ENCODE measurements around the gene KRTAP2-2. TPM values are rescaled to one million over a fixed set of nuclear protein-coding genes. Genes with fewer than 3 reads are reported as not detected.
A peak's percentile ranks its signal among the peaks of the same experiment; 100 is the strongest.

Gene KRTAP2-2
- total and polyA plus RNA-seq, 2 of the 13 experiments (the other 11 are each of a cell fraction or from before 2014, with no cell fraction given): not detected

- TF ChIP-seq ELF3 (CRISPR knock-in tag; IDR thresholded peaks at IDR 0.05): peak; percentile 39; the same call in 1 of the 2 replicates
- TF ChIP-seq TEF (CRISPR knock-in tag; IDR thresholded peaks at IDR 0.05): no peak
- peak; percentile 53 for TF ChIP-seq TEAD3 (CRISPR knock-in tag; optimal IDR thresholded peaks at IDR 0.05; ENCODE audit: borderline replicate concordance)
- no peak for TF ChIP-seq MAFF (IDR thresholded peaks at IDR 0.05; ENCODE audit: low read depth, low read length)
- TF ChIP-seq HNF4G (IDR thresholded peaks at IDR 0.05; ENCODE audit: borderline replicate concordance, low read depth, low read length): no peak
- no peak for TF ChIP-seq HNF4G (CRISPR knock-in tag; IDR thresholded peaks at IDR 0.05; ENCODE audit: borderline replicate concordance, low read depth)
- 0 out of 2 replicates have a peak, but pooled peaks have one; percentile 33 for TF ChIP-seq ZBTB21 (CRISPR knock-in tag; IDR thresholded peaks at IDR 0.05)
- TF ChIP-seq NR2F6 (IDR thresholded peaks at IDR 0.05): no peak
- peak; percentile 30; the same call in 1 of the 2 replicates for TF ChIP-seq NR2F6 (CRISPR knock-in tag; IDR thresholded peaks at IDR 0.05)
- TF ChIP-seq CC2D1A (CRISPR knock-in tag; IDR thresholded peaks at IDR 0.05): no peak
- TF ChIP-seq TBX3 (IDR thresholded peaks at IDR 0.05; ENCODE audit: borderline replicate concordance): no peak
- TF ChIP-seq MAX (IDR thresholded peaks at IDR 0.05): no peak
Measured at GRCh38 chr17:41020336-41020735, 34.7 kb downstream of the KRTAP2-2 start (continued).

- CTCF ChIA-PET (ENCODE audit: low intra/inter-chr PET ratio, low total read pairs): no interaction called here
- in situ Hi-C loops (cut with HindIII; ENCODE audit: extremely low pct_ligation_motif_present, low pct_unique_long_range_greater_than_20kb): no loop called here
- H3K4me1 ChIP-seq (ENCODE audit: insufficient read depth, low read length): peaks cover 34% of the 10 kb centered on the region
- H3K27me3 ChIP-seq (ENCODE audit: control insufficient read depth in 1 of 2, insufficient read depth in 2 of 2, low read length in 2 of 2): no peaks in the 10 kb centered on the region
- H3K9me3 ChIP-seq (ENCODE audit: low read length): no peaks in the 10 kb centered on the region; the same call in 1 of the 2 replicates
- intact Hi-C loops (cut with micrococcal nuclease; ENCODE audit: unreplicated experiment): no loop called here
- H3K27ac ChIP-seq (ENCODE audit: extremely low read length, insufficient read depth, low read length): no peak overlapping the region
- POLR2A ChIA-PET: interaction anchor here (1.3 kb wide), 1 partner anchor 10 kb away, joined by 4 read pairs; no protein-coding TSS in a partner anchor
- H3K36me3 ChIP-seq (replicated peaks in 1 of 2; ENCODE audit: control insufficient read depth in 1 of 2, insufficient read depth in 2 of 2, low read length in 2 of 2): no peaks in the 10 kb centered on the region
- no peaks in the 10 kb centered on the region for H4K20me1 ChIP-seq (ENCODE audit: insufficient read depth, low read length)
- no peak overlapping the region for H3K4me3 ChIP-seq (replicated peaks in 1 of 3; ENCODE audit: insufficient read depth in 1 of 3, low read depth in 2 of 3, low read length in 3 of 3)
- H3K4me2 ChIP-seq (ENCODE audit: low read depth, low read length): no peak overlapping the region
- FAIRE-seq (no peak), DNase-seq (ENCODE audit: low spot score) (no peak), ATAC-seq (no peak)
- WGBS (ENCODE audit: low lambda C conversion rate): 96% methylated on average over 3 of the region's 3 CpGs
- no peak overlapping the region for H3K9ac ChIP-seq (ENCODE audit: insufficient read depth, low read depth, low read length)
- H3K79me2 ChIP-seq (ENCODE audit: insufficient read depth, low read length): no peaks in the 10 kb centered on the region
- H2AFZ ChIP-seq (ENCODE audit: low read length): no peak overlapping the region
- BruUV-seq (replicated peaks): no TSS peak
- no peak for TF ChIP-seq MTF2 (CRISPR knock-in tag; IDR thresholded peaks at IDR 0.05; ENCODE audit: borderline replicate concordance)
- no peak for TF ChIP-seq TARDBP (CRISPR knock-in tag; IDR thresholded peaks at IDR 0.05)
- TF ChIP-seq ZEB1 (IDR thresholded peaks at IDR 0.05; ENCODE audit: insufficient replicate concordance, low read depth): no peak
- TF ChIP-seq RERE (CRISPR knock-in tag; IDR thresholded peaks at IDR 0.05; ENCODE audit: low read depth): no peak
- no peak for TF ChIP-seq HES4 (CRISPR knock-in tag; IDR thresholded peaks at IDR 0.05; ENCODE audit: borderline replicate concordance)
- no peak for TF ChIP-seq CBX2 (IDR thresholded peaks at IDR 0.05; ENCODE audit: low read depth, low read length)
- no peak for TF ChIP-seq CBX2 (CRISPR knock-in tag; IDR thresholded peaks at IDR 0.05; ENCODE audit: low read depth)
- no peak for TF ChIP-seq PLSCR1 (CRISPR knock-in tag; IDR thresholded peaks at IDR 0.05; ENCODE audit: borderline replicate concordance)
Measured at GRCh38 chr17:41019415-41019814, 35.6 kb downstream of the KRTAP2-2 start.

Data from HepG2 (cell line).